Measurements from ENCODE around the gene PSMB3.
A peak's percentile ranks its signal among the peaks of the same experiment; 100 is the strongest.

- TF ChIP-seq CTCF (IDR thresholded peaks at IDR 0.05; ENCODE audit: insufficient read depth, low read length) (peak; percentile 13), POLR2AphosphoS5 (IDR thresholded peaks at IDR 0.05; ENCODE audit: low read depth) (no peak), SPI1 (IDR thresholded peaks at IDR 0.05; ENCODE audit: borderline replicate concordance, low read depth) (no peak)
These were observed 9.1 kb downstream of the PSMB3 start for GRCh38 chr17:38761612-38762011.
